Kidney (tissue), 14 donors: ENCODE data around the gene TCF23. TPM values are rescaled to one million over a fixed set of nuclear protein-coding genes. Genes with fewer than 3 reads are reported as not detected.

Source experiments
- DNase-seq, 5 donors: peaks; one replicate each; pipeline ENCODE4 v3.0.0-alpha.2; 2013 to 2020
- FAIRE-seq: peaks from 2 replicates; lab custom pipeline; 2012; peaks lifted over from hg19 to GRCh38; lab: Jason Lieb, UNC
- H3K27ac ChIP-seq, 2 donors: one replicate each; pipeline ENCODE4 v1.7.0; 2013; ENCODE audit warnings: low read depth in 2 of 2, low read length in 2 of 2, inconsistent platforms in 1 of 2
- H3K27me3 ChIP-seq: one replicate; pipeline ENCODE4 v1.7.1; 2013; ENCODE audit warnings: low read length, inconsistent platforms; ENCODE audit not compliant: control insufficient read depth, insufficient read depth
- H3K36me3 ChIP-seq, 3 donors: one replicate each; pipeline versions ENCODE4 v1.7.0 to v1.7.1; 2013; ENCODE audit warnings: low read length in 3 of 3, control low read depth in 1 of 3, inconsistent platforms in 1 of 3; ENCODE audit not compliant: insufficient read depth in 3 of 3, control insufficient read depth in 2 of 3
- H3K4me1 ChIP-seq, 3 donors: one replicate each; pipeline versions ENCODE4 v1.7.0 to v1.7.1; 2013; ENCODE audit warnings: low read length in 3 of 3, inconsistent platforms in 1 of 3, low read depth in 1 of 3; ENCODE audit not compliant: control insufficient read depth in 2 of 3, insufficient read depth in 2 of 3
- H3K4me3 ChIP-seq, 3 donors: one replicate each; pipeline versions ENCODE4 v1.7.0 to v1.8.1; 2013; ENCODE audit warnings: low read length in 3 of 3, control low read depth in 1 of 3, inconsistent platforms in 1 of 3
- H3K9ac ChIP-seq, 3 donors: one replicate each; pipeline versions ENCODE4 v1.7.0 to v1.7.1; 2013; ENCODE audit warnings: low read length in 3 of 3, control low read depth in 1 of 3, inconsistent platforms in 1 of 3
- H3K9me3 ChIP-seq, 3 donors: one replicate each; pipeline versions ENCODE4 v1.7.0 to v1.7.1; 2013; ENCODE audit warnings: low read length in 3 of 3, control low read depth in 1 of 3, inconsistent platforms in 1 of 3; ENCODE audit not compliant: control insufficient read depth in 2 of 3, insufficient read depth in 1 of 3
- intact Hi-C: fragments of 100-400 bp; cut with DNase I; formaldehyde crosslinking; loops from one replicate; pipeline ENCODE4 v1.11.1; 2022
- polyA plus RNA-seq: library from polyadenylated mRNA; stranded (reverse); fragments of 350-450 nt; fragmentation: Illumina TruSeq; extraction: RNeasy Lipid Tissue Mini Kit (QIAGEN cat#74804); gene quantifications from one replicate; pipeline ENCODE4 v1.2.3, GENCODE V29; 2014; ENCODE audit warnings: low read depth, low replicate concordance; ENCODE audit not compliant: insufficient read depth
- total RNA-seq: library from RNA; stranded (reverse); fragmentation: NEBNext Ultra II Directional; extraction: Animal tissue kit (Norgen Biotek cat#: 25700); gene quantifications from one replicate; pipeline ENCODE4 v1.2.1, GENCODE V29; 2021
- TF ChIP-seq, protein P1 (sequence below): IDR thresholded peaks from 3 replicates; pipeline ENCODE4 v1.5.1; 2012; ENCODE audit warnings: mild to moderate bottlenecking, moderate library complexity, borderline replicate concordance; ENCODE audit not compliant: insufficient read depth; ENCODE audit errors: extremely low read depth
- donor health status: control.
- donor health status: control.
- donor health status: control.
- donor health status: control.
- donor health status: control.
- donor health status: DM: yes; HTN: yes; CAD: no.
- donor health status: Normal renal cell carcinoma (clear cell type).

The TCF23 gene
- total and polyA plus RNA-seq, 2 donors from 2014 or later = 0.38 TPM; not detected in 1

- H3K4me3 ChIP-seq = no peak overlapping the region
- H3K27me3 ChIP-seq = no peaks in the 10 kb centered on the region
- TF ChIP-seq, protein P1, sequence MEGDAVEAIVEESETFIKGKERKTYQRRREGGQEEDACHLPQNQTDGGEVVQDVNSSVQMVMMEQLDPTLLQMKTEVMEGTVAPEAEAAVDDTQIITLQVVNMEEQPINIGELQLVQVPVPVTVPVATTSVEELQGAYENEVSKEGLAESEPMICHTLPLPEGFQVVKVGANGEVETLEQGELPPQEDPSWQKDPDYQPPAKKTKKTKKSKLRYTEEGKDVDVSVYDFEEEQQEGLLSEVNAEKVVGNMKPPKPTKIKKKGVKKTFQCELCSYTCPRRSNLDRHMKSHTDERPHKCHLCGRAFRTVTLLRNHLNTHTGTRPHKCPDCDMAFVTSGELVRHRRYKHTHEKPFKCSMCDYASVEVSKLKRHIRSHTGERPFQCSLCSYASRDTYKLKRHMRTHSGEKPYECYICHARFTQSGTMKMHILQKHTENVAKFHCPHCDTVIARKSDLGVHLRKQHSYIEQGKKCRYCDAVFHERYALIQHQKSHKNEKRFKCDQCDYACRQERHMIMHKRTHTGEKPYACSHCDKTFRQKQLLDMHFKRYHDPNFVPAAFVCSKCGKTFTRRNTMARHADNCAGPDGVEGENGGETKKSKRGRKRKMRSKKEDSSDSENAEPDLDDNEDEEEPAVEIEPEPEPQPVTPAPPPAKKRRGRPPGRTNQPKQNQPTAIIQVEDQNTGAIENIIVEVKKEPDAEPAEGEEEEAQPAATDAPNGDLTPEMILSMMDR = no peak
- FAIRE-seq (no peak), DNase-seq (no peak)
- H3K27ac ChIP-seq = no peak overlapping the region
- peaks cover 2 to 38% (median 22%) of the 10 kb centered on the region in 3 donors for H3K36me3 ChIP-seq
- intact Hi-C loops = no loop called here
- no peaks in the 10 kb centered on the region for H3K9me3 ChIP-seq
- no peak overlapping the region for H3K9ac ChIP-seq
- no peaks in the 10 kb centered on the region for H3K4me1 ChIP-seq
Measured at GRCh38 chr2:27204566-27204965, 55.8 kb downstream of the TCF23 start.

- H3K27me3 ChIP-seq = no peaks in the 10 kb centered on the region
- no peak overlapping the region for H3K4me3 ChIP-seq
- TF ChIP-seq, protein P1 = no peak
- intact Hi-C loops = no loop called here
- no peak overlapping the region for H3K27ac ChIP-seq
- no peaks in the 10 kb centered on the region for H3K9me3 ChIP-seq
- H3K9ac ChIP-seq = no peak overlapping the region
- no peaks in the 10 kb centered on the region for H3K4me1 ChIP-seq
- DNase-seq (no peak), FAIRE-seq (no peak)
- peaks cover 0 to 38% (median 20%) of the 10 kb centered on the region in 3 donors for H3K36me3 ChIP-seq
Measured at GRCh38 chr2:27205206-27205605, 56.4 kb downstream of the TCF23 start.

DNA sequence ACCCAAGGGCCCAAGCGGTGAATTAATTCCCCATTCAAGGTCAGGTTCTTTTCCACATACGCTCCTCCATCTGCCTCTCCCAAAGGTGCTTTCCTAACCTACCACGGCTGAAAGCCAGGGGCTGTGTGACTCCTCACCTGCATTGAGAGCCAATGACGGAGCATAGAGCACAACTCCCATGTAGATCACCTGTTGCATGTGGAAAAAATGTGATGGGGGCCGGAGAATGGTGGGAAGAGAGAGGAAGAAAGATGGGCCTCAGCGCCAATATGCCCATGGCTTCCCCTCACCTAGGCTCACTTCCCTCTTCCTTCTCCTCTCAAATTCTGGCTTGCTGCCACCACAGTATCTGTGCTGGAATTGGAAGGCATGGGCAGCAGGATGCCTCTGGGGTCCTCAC is 57.5 kb downstream of the TCF23 start:
- Histone ChIP-seq H3K27ac (no peak overlapping the region), H3K4me3 (no peak overlapping the region), H3K4me1 (peaks cover 0 to 3% (median 0%) of the 10 kb centered on the region in 3 donors), H3K9me3 (no peaks in the 10 kb centered on the region), H3K27me3 (no peaks in the 10 kb centered on the region), H3K36me3 (peaks cover 0 to 38% (median 19%) of the 10 kb centered on the region in 3 donors), H3K9ac (no peak overlapping the region)
- TF ChIP-seq, protein P1 = no peak
- intact Hi-C loops = no loop called here
- FAIRE-seq (no peak), DNase-seq (no peak)

Other genes with a start within 250 kb of the TCF23 start
- gene MAPRE3, start 178.4 kb upstream of the TCF23 start, total RNA-seq = 17.9 TPM
- 49.6 TPM for gene MAPRE3, start 178.4 kb upstream of the TCF23 start, polyA plus RNA-seq
- 74.8 TPM for gene TMEM214, start 116.0 kb upstream of the TCF23 start, total RNA-seq
- gene TMEM214, start 116.0 kb upstream of the TCF23 start, polyA plus RNA-seq = 50.5 TPM
- 36.5 TPM for gene AGBL5, start 97.3 kb upstream of the TCF23 start, total RNA-seq
- gene AGBL5, start 97.3 kb upstream of the TCF23 start, polyA plus RNA-seq = 33.4 TPM
- gene OST4, start 77.3 kb upstream of the TCF23 start, total RNA-seq = 260 TPM
- 718 TPM for gene OST4, start 77.3 kb upstream of the TCF23 start, polyA plus RNA-seq
- 75.2 TPM for gene EMILIN1, start 70.4 kb upstream of the TCF23 start, total RNA-seq
- gene EMILIN1, start 70.4 kb upstream of the TCF23 start, polyA plus RNA-seq = 32.1 TPM
- gene KHK, start 62.2 kb upstream of the TCF23 start, total RNA-seq = 18.7 TPM
- 538 TPM for gene KHK, start 62.2 kb upstream of the TCF23 start, polyA plus RNA-seq
- 3.7 TPM for gene CGREF1, start 29.9 kb upstream of the TCF23 start, total RNA-seq
- 3.8 TPM for gene CGREF1, start 29.9 kb upstream of the TCF23 start, polyA plus RNA-seq
- gene ABHD1, start 25.2 kb upstream of the TCF23 start, total RNA-seq = 0.69 TPM
- 2.9 TPM for gene ABHD1, start 25.2 kb upstream of the TCF23 start, polyA plus RNA-seq
- gene PREB, start 14.4 kb upstream of the TCF23 start, total RNA-seq = 46.1 TPM
- 66.7 TPM for gene PREB, start 14.4 kb upstream of the TCF23 start, polyA plus RNA-seq
- gene PRR30, start 9.6 kb upstream of the TCF23 start, total RNA-seq = not detected
- not detected for gene PRR30, start 9.6 kb upstream of the TCF23 start, polyA plus RNA-seq
- gene ATRAID, start 63.0 kb downstream of the TCF23 start, total RNA-seq = 119 TPM
- 279 TPM for gene ATRAID, start 63.0 kb downstream of the TCF23 start, polyA plus RNA-seq
- 27.8 TPM for gene SLC5A6, start 63.3 kb downstream of the TCF23 start, total RNA-seq
- 10.8 TPM for gene SLC5A6, start 63.3 kb downstream of the TCF23 start, polyA plus RNA-seq
- gene CAD, start 68.4 kb downstream of the TCF23 start, total RNA-seq = 43.4 TPM
- gene CAD, start 68.4 kb downstream of the TCF23 start, polyA plus RNA-seq = 8.8 TPM
- 0.31 TPM for gene SLC30A3, start 114.0 kb downstream of the TCF23 start, total RNA-seq
- gene SLC30A3, start 114.0 kb downstream of the TCF23 start, polyA plus RNA-seq = not detected
- gene DNAJC5G, start 126.4 kb downstream of the TCF23 start, total RNA-seq = not detected
- gene DNAJC5G, start 126.4 kb downstream of the TCF23 start, polyA plus RNA-seq = not detected
- 0.31 TPM for gene TRIM54, start 133.4 kb downstream of the TCF23 start, total RNA-seq
- gene TRIM54, start 133.4 kb downstream of the TCF23 start, polyA plus RNA-seq = 2.1 TPM
- 1.4 TPM for gene UCN, start 159.4 kb downstream of the TCF23 start, total RNA-seq
- 1.3 TPM for gene UCN, start 159.4 kb downstream of the TCF23 start, polyA plus RNA-seq
- gene MPV17, start 174.1 kb downstream of the TCF23 start, total RNA-seq = 66.2 TPM
- 120 TPM for gene MPV17, start 174.1 kb downstream of the TCF23 start, polyA plus RNA-seq
- gene GTF3C2, start 207.8 kb downstream of the TCF23 start, total RNA-seq = 59.3 TPM
- 38.3 TPM for gene GTF3C2, start 207.8 kb downstream of the TCF23 start, polyA plus RNA-seq
- gene EIF2B4, start 221.3 kb downstream of the TCF23 start, total RNA-seq = 35.8 TPM
- gene EIF2B4, start 221.3 kb downstream of the TCF23 start, polyA plus RNA-seq = 49.6 TPM
- 98.7 TPM for gene SNX17, start 221.6 kb downstream of the TCF23 start, total RNA-seq
- 115 TPM for gene SNX17, start 221.6 kb downstream of the TCF23 start, polyA plus RNA-seq
- 23.6 TPM for gene ZNF513, start 231.7 kb downstream of the TCF23 start, total RNA-seq
- 18.8 TPM for gene ZNF513, start 231.7 kb downstream of the TCF23 start, polyA plus RNA-seq